ENCODE measurements around the gene TAGAP.

The TAGAP gene

GRCh38 chr6:159071843-159072769, 27.3 kb upstream of the TAGAP start:
- DNase-seq (ENCODE audit: low read depth, low spot score): no peak
- H3K27ac ChIP-seq: no peak overlapping the region

GRCh38 chr6:159068904-159069578, 24.2 kb upstream of the TAGAP start:
- no peak overlapping the region for H3K27ac ChIP-seq
- no peak for DNase-seq (ENCODE audit: low read depth, low spot score)

- DNase-seq (ENCODE audit: low read depth, low spot score): no peak
These were observed 22.5 kb upstream of the TAGAP start for GRCh38 chr6:159067334-159067733.

GRCh38 chr6:159066483-159066882, 21.7 kb upstream of the TAGAP start:
- no peak overlapping the region for H3K27ac ChIP-seq
- DNase-seq (ENCODE audit: low read depth, low spot score): no peak

More at GRCh38 chr6:159067334-159067733, 22.5 kb upstream of the TAGAP start:
- no peak overlapping the region for H3K27ac ChIP-seq

GRCh38 chr6:159065759-159066329, 21.1 kb upstream of the TAGAP start:
- no peak for DNase-seq (ENCODE audit: low read depth, low spot score)
- H3K27ac ChIP-seq: no peak overlapping the region

GRCh38 chr6:159065091-159065490, 20.3 kb upstream of the TAGAP start:
- no peak overlapping the region for H3K27ac ChIP-seq
- no peak for DNase-seq (ENCODE audit: low read depth, low spot score)

GRCh38 chr6:159064477-159064876, 19.7 kb upstream of the TAGAP start:
- no peak for DNase-seq (ENCODE audit: low read depth, low spot score)
- H3K27ac ChIP-seq: no peak overlapping the region

- no peak for DNase-seq (ENCODE audit: low read depth, low spot score)
- H3K27ac ChIP-seq: no peak overlapping the region
These were observed 18.8 kb upstream of the TAGAP start for GRCh38 chr6:159063549-159063948.

- no peak overlapping the region for H3K27ac ChIP-seq
- DNase-seq (ENCODE audit: low read depth, low spot score): no peak
These were observed 18.2 kb upstream of the TAGAP start for GRCh38 chr6:159062976-159063375.

GRCh38 chr6:159062564-159062945, 17.8 kb upstream of the TAGAP start:
- no peak overlapping the region for H3K27ac ChIP-seq
- DNase-seq (ENCODE audit: low read depth, low spot score): no peak

- DNase-seq (ENCODE audit: low read depth, low spot score): no peak
These were observed 17.2 kb upstream of the TAGAP start for GRCh38 chr6:159061805-159062563.

GRCh38 chr6:159061146-159061545, 16.4 kb upstream of the TAGAP start:
- DNase-seq (ENCODE audit: low read depth, low spot score): no peak
- H3K27ac ChIP-seq: no peak overlapping the region

More at GRCh38 chr6:159061805-159062563, 17.2 kb upstream of the TAGAP start:
- no peak overlapping the region for H3K27ac ChIP-seq

- H3K27ac ChIP-seq: no peak overlapping the region
- no peak for DNase-seq (ENCODE audit: low read depth, low spot score)
These were observed 15.2 kb upstream of the TAGAP start for GRCh38 chr6:159059885-159060506.

GRCh38 chr6:159059141-159059540, 14.3 kb upstream of the TAGAP start:
- no peak overlapping the region for H3K27ac ChIP-seq

GRCh38 chr6:159056899-159057298, 12.1 kb upstream of the TAGAP start:
- no peak overlapping the region for H3K27ac ChIP-seq
- no peak for DNase-seq (ENCODE audit: low read depth, low spot score)

More at GRCh38 chr6:159059141-159059540, 14.3 kb upstream of the TAGAP start:
- no peak for DNase-seq (ENCODE audit: low read depth, low spot score)

- H3K27ac ChIP-seq: no peak overlapping the region
- no peak for DNase-seq (ENCODE audit: low read depth, low spot score)
These were observed 11.6 kb upstream of the TAGAP start for GRCh38 chr6:159056432-159056831.

- DNase-seq (ENCODE audit: low read depth, low spot score): no peak
- no peak overlapping the region for H3K27ac ChIP-seq
These were observed 11.2 kb upstream of the TAGAP start for GRCh38 chr6:159056003-159056402.

- DNase-seq (ENCODE audit: low read depth, low spot score): no peak
These were observed 9.1 kb upstream of the TAGAP start for GRCh38 chr6:159053781-159054398.

GRCh38 chr6:159052720-159053119, 7.9 kb upstream of the TAGAP start:
- no peak overlapping the region for H3K27ac ChIP-seq
- no peak for DNase-seq (ENCODE audit: low read depth, low spot score)

More at GRCh38 chr6:159053781-159054398, 9.1 kb upstream of the TAGAP start:
- H3K27ac ChIP-seq: no peak overlapping the region

All from epithelial cell of prostate (primary cell).